G401 (cell line): ENCODE data around the gene EPS8L3. TPM values are rescaled to one million over a fixed set of nuclear protein-coding genes. Genes with fewer than 3 reads are reported as not detected.
"Not testable (repeated sequence)": the region's sequence is repeated elsewhere in the genome, so short reads cannot be mapped to it uniquely, and the experiment has no call there.

Source experiments
- DNase-seq: peaks from one replicate; pipeline ENCODE4 v3.0.0-alpha.2; 2015; ENCODE audit warnings: low spot score
- in situ Hi-C: cut with HindIII; loops from 2 replicates; pipeline ENCODE4 v1.10.0; 2016; ENCODE audit warnings: low sequenced_read_pairs, mixed read lengths
- total RNA-seq: library from RNA; depleted of rRNA; stranded (reverse); fragments of >200 nt; shearing (Covaris generic); gene quantifications from 2 replicates; pipeline ENCODE4 v1.2.3, GENCODE V29; 2014

The EPS8L3 gene
- total RNA-seq, 1 experiment from 2014 or later, result not detected

DNA sequence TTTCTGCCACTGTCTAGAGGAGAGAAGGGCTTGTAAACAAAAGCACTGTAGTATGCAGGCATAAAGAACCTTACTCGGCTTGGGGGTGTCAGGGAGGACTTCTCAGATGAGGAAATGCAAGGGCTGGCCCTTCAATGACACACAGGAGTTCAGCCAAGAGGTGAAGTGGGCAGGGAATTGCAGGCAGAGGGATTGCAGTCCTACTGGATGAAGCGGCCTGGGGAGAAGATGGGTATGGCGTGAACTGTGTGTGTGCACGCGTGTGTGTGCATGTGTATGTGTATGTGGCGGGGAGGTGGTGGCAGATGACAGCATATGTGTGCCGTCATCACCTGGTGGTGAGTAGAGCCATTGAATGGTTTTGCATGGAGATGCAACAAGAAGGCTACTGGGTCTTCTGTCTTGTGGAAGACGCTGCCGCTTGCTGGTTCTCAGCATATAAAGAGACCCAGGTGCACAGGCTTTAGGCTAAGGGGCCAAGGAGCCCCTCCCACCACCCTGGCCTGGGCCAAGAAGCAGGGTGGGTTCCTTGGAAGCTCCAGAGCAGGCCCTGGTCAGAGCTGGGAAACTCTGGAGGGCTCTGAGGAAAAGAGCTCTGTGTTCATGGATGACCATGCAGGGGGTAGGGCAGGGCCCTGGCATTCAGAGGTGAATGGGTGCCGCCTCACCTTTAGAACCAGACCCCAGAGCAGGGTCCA, 4.1 kb upstream of the EPS8L3 start:
- in situ Hi-C loops, result no loop called here
- no peak for DNase-seq

DNA sequence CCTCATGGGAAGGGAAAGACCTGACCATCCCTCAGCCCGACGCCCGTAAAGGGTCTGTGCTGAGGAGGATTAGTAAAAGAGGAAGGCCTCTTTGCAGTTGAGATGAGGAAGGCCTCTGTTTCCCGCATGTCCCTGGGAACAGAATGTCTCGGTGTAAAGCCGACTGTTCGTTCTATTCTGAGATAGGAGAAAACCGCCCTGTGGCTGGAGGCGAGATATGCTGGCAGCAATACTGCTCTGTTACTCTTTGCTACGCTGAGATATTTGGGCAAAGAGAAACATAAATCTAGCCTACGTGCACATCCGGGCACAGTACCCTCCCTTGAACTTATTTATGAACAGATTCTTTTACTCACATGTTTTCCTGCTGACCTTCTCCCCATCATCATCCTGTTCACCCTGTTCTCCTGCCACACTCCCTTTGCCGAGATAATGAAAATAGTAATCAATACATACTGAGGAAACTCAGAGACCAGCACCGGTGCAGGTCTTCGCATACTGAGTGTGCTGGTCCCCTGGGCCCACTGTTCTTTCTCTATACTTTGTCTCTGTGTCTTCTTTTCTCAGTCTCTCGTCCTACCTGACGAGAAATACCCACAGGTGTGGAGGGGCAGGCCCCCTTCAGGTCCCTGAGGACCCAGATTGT, 3.4 kb upstream of the EPS8L3 start:
- DNase-seq, in situ Hi-C loops: not testable (repeated sequence)

DNA sequence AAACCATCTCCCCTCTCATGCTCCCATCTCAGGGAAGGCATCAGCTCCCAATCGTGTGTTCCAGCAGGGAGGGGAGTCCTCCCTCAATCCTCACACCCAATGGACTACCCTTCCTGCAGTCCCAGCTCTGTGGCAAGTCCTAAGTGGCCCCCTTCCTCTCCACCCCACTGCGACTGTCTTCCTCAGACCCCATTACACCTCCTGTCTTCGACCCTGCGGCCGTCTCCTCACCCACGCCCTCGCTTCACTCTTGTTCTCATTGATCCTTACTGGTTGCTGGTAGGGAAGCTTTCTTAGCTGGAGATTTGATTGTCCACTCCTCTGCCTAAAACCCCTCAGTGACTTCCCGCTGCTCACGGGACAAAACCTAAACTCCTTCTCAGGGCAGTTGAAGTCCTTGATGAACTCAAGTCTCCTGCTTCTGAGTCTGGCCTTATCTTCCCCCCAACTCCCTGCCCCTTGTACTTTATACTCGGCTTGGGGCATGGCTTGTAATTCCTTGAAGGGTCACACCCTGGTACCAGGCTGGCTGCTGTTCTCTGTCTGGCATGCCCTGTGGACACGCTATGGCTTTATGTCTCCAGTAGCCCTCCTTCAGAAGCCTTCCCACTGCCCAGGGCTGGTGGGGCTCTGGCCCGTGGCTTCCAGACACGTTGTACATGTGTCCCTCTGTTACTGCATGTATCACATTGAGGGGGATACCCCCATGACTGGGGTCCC, 2.3 kb upstream of the EPS8L3 start:
- in situ Hi-C loops, result no loop called here
- no peak for DNase-seq

DNA sequence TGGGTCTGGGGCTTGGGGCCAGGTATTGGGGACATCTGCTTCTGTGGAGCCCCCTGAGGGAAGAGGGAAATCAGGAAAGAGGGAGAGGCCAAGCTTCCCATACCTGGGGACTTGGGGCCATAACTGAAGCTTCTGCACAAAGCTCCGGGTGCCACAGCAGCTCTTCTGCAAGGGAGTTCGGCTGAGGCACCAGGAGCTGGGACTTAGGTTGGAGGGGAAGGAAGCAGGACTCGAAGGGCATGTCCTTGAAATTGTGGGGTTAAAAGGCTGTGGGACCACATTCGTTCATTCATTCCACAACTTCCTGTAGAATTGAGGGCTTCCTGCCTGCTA, 1.7 kb upstream of the EPS8L3 start:
- in situ Hi-C loops, result no loop called here
- DNase-seq, result no peak

DNA sequence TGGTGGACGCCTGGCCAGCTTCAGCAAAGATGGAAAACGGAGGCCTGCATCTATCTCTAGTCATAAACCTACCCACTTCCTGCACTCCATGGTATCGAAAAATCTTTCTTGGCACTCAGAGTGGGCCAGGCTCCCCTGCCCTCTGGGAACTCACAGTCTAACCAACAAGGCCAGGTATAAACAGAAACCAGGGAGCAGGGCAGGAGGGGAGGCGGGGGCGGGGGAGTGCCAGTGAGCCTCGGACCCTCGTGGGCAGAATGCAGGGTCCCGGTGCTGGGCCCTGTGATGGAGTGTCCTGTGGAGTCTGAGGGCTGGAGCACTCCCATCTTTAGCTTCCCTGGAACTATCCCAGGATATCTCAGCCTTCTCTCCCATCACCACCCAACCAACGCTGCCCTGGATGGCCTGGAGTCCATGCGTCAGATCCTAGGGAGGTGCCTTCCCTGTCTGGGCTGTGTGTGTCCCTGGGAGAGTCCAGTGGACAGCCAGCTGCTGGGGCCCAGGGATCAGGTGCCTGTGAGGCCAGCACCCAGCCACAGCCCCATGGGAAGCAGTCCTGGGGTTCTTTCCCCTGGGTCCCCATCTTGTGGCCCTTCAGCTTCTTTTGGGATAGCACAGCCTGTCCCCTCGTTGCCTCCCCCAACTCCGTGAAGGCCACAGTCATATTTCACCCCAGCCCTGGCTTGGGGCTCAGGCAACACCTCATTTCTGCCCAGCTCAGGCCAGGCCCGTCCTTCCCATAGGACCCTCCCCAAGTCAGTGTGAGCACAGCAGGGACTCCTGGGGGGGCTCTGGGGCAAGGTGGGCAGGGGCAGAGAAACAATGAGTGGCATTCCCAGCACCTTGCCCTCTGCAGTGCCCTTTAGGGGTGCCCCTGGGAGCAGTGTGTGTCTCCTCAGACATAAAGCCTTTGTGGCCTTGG, 1.1 kb upstream of the EPS8L3 start:
- DNase-seq, result no peak
- in situ Hi-C loops, result no loop called here

DNA sequence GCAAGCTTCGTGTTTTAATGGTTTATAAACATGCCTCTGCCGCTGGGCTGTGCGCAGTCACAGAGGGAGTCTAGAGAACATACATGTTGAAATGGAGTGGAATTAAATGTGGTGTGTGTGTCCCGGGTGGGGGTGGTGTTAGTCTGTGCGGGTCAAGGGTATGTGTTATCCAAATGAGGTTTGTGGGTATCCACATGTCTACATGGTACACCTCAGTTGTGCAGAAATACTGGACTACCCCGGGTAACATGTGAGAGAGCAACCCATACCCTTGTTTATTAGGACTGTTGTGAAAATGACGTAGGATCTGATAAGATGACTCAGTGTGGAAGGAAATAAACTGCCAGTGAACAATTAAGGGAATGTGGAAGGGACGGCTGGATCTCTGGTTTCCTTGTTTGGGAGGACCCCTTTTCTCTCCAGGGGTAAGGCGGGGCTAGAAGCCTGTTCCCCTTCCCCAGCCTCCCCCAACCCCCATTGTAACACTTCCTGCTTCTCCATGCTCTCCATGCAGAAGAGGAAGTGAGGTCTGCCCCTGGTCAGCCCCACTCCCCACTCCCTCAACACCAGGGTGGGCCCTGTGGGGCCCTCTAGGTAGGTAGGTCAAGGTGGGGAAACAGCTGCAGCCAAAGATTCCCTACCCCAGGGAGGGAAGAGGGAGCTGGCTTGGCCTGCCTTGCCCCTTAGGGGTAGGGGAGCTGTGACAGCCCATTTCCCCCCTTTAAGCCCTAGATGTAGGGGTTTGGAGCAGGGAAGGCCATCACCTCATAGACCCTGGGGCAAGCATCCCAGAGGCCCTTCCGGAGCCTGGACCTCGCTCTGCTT, 690 bp downstream of the EPS8L3 start:
- DNase-seq, result no peak
- in situ Hi-C loops, result no loop called here

DNA sequence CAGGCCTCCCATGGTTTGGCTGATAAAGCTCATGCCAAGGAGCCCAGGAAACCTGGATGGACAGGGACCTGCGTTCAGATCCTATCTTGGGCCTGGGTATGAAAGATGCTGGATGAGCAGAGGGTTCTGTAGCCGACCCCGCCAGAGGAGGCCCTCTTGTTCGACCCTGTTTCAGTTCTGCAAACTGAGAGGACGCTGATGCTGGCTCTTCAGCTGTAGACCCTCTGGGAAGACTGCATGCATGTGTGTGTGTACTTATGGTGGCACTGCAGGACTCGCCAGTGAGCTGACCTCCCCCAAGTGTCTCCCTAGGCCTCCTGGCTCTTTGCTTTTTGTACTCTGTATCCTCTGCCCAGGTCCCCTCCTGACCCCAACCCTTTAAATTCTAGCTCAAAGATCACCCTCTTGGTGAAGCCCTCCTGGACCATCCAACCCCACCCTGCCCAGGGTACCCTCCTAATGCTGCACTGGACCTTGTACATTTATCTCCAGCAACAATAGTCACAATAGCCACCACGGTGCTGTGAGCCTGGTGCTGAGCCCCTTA, 1.6 kb downstream of the EPS8L3 start:
- no peak for DNase-seq
- in situ Hi-C loops, result no loop called here

DNA sequence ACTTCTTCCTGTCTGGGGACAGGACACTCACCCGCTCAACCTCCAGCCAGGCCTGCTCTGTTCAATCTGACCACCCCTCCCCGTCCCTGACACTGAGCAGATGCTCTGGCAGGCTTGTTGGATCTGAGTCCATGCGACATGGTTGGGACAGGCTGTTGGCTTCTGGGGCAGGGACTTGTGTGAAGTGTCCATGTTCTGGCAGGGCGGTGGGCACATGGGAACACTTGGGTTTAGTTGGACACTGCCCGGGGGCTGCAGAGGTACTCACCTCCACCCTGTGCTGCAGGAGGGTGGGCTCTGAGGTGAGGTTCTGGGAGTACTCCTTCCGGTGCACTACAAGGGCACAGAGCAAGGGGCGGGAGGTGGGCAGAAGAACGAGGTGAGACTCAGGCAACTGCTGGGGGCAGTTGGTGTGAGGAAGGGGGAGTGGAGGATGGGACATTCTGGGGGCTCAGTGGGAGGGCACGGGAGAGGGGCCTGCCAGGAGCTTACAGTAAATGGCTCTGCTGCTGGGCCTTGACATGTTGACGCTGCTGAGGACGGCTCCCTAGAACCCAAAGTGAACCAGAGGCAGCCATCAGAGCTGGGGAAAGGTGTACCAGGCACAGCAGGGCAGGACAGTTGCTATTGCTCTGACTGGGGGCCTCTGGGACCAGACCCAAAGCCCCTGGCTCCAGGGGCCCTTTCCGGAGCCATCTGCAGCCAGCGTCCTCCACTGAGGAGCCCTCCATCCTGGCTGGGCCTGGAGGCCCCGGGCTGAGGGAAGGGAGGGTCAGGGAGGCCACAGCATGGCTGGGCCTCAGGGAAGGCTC, 2.3 kb downstream of the EPS8L3 start:
- peak; percentile 95 for DNase-seq
- in situ Hi-C loops, result no loop called here

DNA sequence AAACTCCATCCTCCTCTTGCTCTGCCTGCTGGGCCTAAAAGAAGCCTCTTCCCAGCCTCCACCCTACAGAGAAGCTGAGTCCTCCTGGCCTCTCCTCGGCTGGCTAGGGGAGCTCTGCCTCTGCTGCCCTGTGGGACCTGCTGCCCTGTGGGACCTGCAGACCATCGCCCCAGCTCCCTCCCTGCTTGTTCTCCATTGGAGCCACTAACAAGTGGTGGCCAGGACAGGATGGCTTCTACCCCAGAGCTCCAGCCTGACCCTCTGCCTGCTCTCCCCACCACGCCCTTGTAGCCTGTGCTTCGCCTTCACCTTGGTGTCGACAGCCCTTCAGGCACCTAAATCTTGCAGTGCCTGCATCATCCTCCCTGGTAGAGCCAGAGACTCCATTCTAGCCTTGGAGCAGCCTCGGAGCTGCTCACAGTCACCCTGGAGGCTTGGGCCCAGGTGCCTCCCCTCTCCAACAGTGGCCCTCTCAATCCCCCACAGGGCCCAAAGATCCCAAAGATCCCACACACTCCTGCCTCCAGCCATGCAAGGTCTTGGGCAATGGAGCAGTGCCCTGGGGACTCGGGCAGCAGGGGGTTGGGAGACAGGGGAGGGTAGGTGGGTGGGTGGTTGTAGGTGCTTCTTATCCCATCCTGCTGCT, 3.0 kb downstream of the EPS8L3 start:
- DNase-seq, result no peak
- in situ Hi-C loops, result no loop called here

DNA sequence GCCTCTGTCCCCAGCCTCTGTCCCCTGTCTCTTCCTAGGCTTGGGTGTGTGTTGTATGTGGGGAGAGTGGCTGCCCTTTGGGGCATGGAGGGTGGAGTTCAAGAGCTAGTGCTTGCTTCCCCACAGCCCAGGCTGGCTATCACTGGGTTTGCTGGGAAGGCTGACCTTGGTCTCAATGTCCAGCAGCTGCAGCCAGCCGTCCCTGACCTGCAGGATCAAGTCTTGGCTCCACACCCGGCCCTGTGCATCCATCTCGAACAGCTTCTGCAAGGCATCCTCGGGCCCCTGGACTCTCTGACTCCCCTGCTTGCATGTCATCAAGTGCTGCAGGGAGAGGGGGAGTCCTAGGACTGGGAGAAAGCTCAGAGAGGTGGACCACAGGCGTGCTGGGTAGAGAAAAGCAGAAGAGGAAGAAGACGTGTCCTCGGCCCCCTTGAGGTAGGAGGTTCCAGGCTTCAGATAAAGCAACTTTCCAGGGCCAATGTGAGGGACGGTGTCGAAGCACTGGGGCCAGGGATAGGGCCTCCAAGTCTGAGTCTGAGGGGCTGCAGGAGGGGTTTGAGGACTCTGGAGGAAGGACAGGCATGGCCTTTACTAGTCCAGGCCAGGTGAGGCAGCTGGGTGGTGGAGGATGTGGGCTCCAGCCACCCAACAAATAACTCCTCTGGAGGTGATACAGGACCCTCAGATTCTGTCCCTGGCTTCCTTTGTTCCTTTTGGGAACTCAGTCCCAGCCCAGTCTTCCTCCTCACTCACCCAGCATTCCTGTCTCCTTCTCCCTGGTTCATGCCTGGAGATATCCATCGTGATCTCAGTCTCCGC, 4.0 kb downstream of the EPS8L3 start:
- in situ Hi-C loops, result no loop called here
- no peak for DNase-seq

DNA sequence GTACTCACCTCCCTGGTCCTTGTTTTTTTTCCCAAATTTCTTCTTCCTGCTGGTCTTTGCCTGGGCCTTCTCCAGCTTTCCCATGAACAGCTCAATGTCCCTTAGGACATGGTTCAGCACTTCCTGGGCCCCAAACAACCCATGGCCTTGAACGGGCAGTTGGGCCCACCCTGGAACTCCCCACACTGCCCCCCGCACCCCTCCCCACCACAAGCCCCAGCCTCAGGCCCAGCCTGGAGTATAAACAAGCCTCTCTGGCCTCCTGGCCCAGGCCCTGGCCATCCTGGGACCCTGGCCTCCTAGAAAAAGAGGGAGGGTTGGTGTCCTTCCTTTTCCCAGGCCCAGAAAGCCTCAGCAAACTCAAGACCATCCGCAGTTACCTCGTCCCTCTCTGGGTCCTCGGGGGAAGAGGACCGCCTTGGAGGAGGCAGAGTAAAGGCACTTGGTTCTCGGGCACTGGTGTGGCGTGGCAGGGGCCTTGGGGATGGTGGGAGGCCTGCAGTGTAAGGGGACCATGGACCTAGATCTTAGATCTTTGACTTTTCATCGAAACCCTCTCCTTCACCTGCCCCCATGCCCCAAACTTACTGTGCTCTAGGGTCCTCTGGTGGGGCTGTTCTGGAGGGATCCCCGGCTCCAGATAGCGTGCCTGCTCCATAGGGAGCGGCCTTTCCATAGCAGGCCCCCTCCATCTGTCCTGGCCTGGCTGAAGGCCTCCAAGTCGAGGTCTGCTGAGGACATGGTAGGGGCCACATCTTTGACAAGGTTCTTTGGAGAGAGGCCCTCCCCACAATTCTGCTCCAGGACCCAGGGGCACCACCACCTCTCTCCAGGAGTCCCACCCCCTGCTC, 5.6 kb downstream of the EPS8L3 start:
- in situ Hi-C loops, result no loop called here
- DNase-seq, result no peak

DNA sequence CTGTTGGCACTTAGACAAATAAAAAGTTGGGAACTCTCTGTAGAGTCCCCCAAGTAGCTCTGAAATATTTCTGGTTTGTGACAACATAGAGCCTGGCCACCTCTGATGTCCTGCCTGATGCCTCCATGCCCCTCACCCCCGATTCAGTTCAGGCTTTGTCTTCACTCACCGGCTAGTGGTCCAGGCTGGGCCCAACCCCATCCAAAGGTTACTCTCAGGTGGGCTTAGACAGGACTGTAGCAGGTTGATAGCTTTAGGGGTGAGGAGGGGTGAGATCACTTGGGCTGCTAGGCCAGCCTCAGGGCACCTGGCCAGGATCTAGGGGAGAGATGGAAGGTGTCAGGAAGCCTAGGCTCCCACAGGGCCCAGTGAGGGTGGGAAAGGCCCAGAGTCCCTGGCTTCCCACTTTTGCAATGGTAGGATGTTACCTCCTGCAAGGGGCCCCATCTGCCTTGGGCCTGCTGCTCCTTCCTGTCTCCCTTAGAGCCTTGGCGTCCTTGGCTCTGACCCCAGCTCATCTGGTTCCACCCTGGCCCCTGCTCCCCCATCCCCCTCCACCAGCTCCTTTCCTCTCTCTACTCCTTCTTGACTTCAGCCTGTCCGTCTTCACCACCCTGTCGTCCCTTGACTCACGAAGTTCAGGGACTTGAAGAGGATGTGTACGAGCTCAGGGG, 6.7 kb downstream of the EPS8L3 start:
- in situ Hi-C loops, result no loop called here
- no peak for DNase-seq

DNA sequence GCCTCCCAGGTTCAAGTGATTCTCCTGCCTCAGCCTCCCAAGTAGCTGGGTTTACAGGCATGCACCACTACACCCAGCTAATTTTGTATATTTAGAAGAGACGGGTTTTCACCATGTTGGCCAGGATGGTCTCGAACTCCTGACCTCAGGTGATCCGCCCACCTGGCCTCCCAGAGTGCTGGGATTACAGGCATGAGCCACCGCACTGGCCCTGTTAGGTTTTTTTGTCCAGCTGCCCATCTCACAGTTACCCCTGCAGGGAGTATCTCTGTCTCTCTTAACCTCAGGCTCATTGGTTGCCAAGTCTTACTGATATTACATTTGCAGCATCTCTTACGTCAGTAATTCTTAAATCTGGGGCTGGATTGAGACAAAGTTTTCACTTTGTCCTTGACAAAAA, 7.4 kb downstream of the EPS8L3 start:
- in situ Hi-C loops, DNase-seq: not testable (repeated sequence)

DNA sequence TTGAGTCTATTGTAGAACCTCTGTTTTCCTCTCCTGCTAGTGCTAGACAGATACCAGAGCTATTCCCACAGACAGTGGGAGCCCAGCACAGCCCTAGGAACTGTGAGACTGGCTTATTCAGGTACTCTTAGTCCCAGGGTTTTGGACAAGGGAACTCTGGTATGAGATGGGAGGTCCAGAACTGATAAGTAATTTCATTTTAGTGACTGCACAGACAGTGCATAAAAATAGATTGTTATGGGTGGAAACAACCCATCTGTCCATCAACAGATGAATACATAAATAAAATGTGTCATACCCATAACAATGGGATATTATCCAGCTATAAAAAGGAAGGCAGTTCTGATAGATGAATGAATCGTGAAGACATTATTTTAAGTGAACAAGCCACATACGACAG, 9.0 kb downstream of the EPS8L3 start:
- in situ Hi-C loops, result no loop called here
- DNase-seq, result no peak
